Measurements from ENCODE around the gene NTRK2.

- TF ChIP-seq CTCF (IDR thresholded peaks at IDR 0.05; ENCODE audit: low read depth, low read length, poor library complexity, severe bottlenecking) (no peak), EZH2phosphoT487 (IDR thresholded peaks at IDR 0.05; ENCODE audit: borderline replicate concordance, low read length) (no peak)
Observed at GRCh38 chr9:84755380-84755779, 85.9 kb downstream of the NTRK2 start.
